IMR-90 (cell line): ENCODE data around the gene OSBP2.

Experiments used
- BHLHE40 ChIP-seq: fragments of 150-350 bp; IDR thresholded peaks from 2 replicates; pipeline ENCODE4 v1.6.1; 2016; ENCODE audit warnings: mild to moderate bottlenecking, low read depth, low read length
- CEBPB ChIP-seq: IDR thresholded peaks from 2 replicates; pipeline ENCODE4 v1.6.1; 2012; ENCODE audit warnings: low read depth, low read length, improper control_type of control experiment
- FOS ChIP-seq: fragments of 150-350 bp; IDR thresholded peaks from 2 replicates; pipeline ENCODE4 v1.6.1; 2016; ENCODE audit warnings: low read depth, low read length
- MAFK ChIP-seq: IDR thresholded peaks from 2 replicates; pipeline ENCODE4 v1.6.1; 2012; ENCODE audit warnings: low read depth, low read length, improper control_type of control experiment
- MAZ ChIP-seq: IDR thresholded peaks from 2 replicates; pipeline ENCODE4 v1.6.1; 2012; ENCODE audit warnings: low read depth, mild to moderate bottlenecking, low read length, improper control_type of control experiment, moderate library complexity, borderline replicate concordance
- MXI1 ChIP-seq: IDR thresholded peaks from 2 replicates; pipeline ENCODE4 v1.6.1; 2012; ENCODE audit warnings: low read depth, mild to moderate bottlenecking, low read length, moderate library complexity, borderline replicate concordance
- POLR2A ChIP-seq: IDR thresholded peaks from 2 replicates; pipeline ENCODE4 v1.6.1; 2012; ENCODE audit warnings: mild to moderate bottlenecking, low read depth, low read length
- RAD21 ChIP-seq: IDR thresholded peaks from 2 replicates; pipeline ENCODE4 v1.6.1; 2012; ENCODE audit warnings: low read length, improper control_type of control experiment
- RFX5 ChIP-seq: IDR thresholded peaks from 2 replicates; pipeline ENCODE4 v1.8.0; 2012; ENCODE audit warnings: low read depth, mild to moderate bottlenecking, low read length, moderate library complexity
- SMC3 ChIP-seq: fragments of 150-350 bp; IDR thresholded peaks from 2 replicates; pipeline ENCODE4 v1.6.1; 2016; ENCODE audit warnings: low read depth, mild to moderate bottlenecking, antibody characterized with exemption, low read length, moderate library complexity
- TF ChIP-seq, protein P1 (sequence below): conservative IDR thresholded peaks from 2 replicates; pipeline ENCODE4 v1.5.1; 2012; ENCODE audit warnings: mild to moderate bottlenecking, low read depth, low read length, improper control_type of control experiment
- TF ChIP-seq, protein P2 (sequence below): fragments of 150-350 bp; IDR thresholded peaks from 2 replicates; pipeline ENCODE4 v1.6.1; 2017; ENCODE audit warnings: mild to moderate bottlenecking, antibody characterized with exemption, low read length, low read depth
- TF ChIP-seq, protein P3 (sequence below): fragments of 150-350 bp; IDR thresholded peaks from 2 replicates; pipeline ENCODE4 v1.6.1; 2016; ENCODE audit warnings: low read depth, mild to moderate bottlenecking, low read length, moderate library complexity, borderline replicate concordance

DNA sequence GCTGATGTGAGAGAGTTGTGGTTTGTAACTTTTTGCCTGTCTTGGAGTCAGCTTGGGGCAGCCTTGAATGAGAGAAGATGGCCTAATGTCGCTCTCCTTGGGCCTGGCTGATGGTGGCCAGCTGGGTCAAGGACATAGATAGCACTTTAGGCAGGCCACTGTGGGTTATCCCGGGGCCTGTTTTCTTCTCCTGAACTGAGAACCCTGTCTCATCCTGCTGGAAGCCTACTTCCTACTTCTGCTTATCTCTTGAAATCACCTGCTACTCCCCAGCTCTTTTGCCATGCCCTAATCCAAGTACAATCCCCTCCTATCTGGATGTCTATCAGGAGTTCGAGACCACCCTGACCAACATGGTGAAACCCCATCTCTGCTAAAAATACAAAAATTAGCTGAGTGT, 49.5 kb downstream of the OSBP2 start:
- no peak for TF ChIP-seq CEBPB
- TF ChIP-seq POLR2A = no peak
- no peak for TF ChIP-seq RFX5
- TF ChIP-seq, protein P1, sequence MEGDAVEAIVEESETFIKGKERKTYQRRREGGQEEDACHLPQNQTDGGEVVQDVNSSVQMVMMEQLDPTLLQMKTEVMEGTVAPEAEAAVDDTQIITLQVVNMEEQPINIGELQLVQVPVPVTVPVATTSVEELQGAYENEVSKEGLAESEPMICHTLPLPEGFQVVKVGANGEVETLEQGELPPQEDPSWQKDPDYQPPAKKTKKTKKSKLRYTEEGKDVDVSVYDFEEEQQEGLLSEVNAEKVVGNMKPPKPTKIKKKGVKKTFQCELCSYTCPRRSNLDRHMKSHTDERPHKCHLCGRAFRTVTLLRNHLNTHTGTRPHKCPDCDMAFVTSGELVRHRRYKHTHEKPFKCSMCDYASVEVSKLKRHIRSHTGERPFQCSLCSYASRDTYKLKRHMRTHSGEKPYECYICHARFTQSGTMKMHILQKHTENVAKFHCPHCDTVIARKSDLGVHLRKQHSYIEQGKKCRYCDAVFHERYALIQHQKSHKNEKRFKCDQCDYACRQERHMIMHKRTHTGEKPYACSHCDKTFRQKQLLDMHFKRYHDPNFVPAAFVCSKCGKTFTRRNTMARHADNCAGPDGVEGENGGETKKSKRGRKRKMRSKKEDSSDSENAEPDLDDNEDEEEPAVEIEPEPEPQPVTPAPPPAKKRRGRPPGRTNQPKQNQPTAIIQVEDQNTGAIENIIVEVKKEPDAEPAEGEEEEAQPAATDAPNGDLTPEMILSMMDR = no peak
- no peak for TF ChIP-seq RAD21
- no peak for TF ChIP-seq MAFK
- TF ChIP-seq FOS = no peak
- TF ChIP-seq SMC3 = no peak
- no peak for TF ChIP-seq BHLHE40
- TF ChIP-seq, protein P2, sequence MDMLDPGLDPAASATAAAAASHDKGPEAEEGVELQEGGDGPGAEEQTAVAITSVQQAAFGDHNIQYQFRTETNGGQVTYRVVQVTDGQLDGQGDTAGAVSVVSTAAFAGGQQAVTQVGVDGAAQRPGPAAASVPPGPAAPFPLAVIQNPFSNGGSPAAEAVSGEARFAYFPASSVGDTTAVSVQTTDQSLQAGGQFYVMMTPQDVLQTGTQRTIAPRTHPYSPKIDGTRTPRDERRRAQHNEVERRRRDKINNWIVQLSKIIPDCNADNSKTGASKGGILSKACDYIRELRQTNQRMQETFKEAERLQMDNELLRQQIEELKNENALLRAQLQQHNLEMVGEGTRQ = no peak
- TF ChIP-seq MXI1 = no peak
- TF ChIP-seq, protein P3, sequence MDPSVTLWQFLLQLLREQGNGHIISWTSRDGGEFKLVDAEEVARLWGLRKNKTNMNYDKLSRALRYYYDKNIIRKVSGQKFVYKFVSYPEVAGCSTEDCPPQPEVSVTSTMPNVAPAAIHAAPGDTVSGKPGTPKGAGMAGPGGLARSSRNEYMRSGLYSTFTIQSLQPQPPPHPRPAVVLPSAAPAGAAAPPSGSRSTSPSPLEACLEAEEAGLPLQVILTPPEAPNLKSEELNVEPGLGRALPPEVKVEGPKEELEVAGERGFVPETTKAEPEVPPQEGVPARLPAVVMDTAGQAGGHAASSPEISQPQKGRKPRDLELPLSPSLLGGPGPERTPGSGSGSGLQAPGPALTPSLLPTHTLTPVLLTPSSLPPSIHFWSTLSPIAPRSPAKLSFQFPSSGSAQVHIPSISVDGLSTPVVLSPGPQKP = no peak
- no peak for TF ChIP-seq MAZ
